Activated CD4-positive, alpha-beta T cell treated with anti-CD3 and anti-CD28 coated beads for 4 hours (primary cell): ENCODE measurements around the gene RPN2.

ENCODE experiments used
- DNase-seq, 2 donors: peaks; one replicate each; pipeline ENCODE4 v3.0.0-alpha.2; 2020

The RPN2 gene

DNA sequence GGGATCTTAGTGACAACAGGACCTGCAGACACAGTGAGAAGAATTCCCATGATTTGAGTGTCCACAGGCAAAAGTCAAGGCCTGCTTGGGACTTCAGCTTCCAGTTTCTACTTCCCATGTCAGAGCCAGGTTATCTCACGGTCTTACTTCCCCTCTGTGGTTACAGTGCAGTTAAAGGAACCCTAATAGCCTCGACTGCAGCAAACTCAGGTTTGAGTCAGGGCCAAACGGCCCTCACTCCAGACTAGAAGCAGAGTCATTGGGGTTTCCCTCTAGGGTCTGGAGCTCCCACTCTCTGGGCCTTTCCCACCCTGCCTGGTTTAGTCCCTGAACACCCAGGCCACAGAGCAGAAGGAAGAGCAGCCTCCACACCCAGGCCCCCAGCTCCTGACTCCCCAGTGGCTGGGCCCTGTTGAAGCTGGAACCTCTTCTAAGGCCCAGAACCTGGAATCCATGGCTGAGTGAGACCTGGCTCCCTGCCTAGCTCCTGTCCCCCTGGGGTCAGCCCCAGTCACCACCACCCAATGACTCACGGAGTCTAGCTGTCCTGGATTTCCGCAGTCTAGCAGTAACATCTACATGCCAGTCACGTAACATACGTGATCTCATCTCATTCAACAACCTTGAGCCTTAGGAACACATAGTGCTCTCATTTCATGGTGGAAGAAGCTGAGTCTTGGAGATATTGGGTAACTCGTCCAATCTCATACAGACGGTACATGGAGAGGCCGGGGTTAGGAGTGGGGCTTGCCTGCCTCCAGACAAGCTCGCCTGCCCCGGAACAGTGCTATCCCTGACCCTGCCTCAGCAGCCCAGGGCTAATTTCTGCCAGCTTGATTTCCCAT is 91.7 kb downstream of the RPN2 start:
- no peak for DNase-seq

DNA sequence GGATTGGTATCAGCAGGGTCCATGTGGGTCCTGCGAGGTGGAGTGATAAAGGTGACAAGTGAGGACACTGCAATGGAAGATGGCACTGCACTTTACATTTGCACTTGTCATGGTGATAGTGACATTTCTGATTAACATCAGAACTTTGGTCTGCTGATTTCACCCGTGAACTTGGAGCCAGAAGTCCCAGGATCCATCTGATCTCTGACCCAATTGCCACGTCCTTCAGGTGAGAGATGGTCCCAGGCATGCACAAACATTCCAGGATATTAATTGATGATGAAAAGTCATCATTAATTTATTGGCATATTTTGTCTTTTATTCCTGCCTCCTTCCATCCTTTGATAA is 92.3 kb downstream of the RPN2 start:
- no peak for DNase-seq

DNA sequence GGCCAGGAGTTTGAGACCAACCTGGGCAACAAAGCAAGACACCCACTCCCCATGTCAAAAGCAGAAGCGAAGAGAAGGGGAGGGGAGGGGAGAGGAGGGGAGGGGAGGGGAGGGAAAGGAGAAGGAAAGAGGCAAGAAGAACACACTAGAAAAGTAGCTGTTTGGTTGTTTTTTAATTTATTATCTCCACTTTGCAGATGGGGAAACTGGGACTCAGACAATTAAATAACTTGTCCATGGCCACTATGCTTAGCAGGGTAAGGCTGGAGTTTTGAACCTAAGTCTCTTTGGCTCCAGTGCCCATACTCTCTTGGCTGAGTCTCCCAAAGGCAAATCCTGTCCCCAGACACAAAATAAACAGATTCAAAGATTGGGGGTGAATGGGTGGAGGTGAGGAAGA is 94.9 kb downstream of the RPN2 start:
- DNase-seq, result no peak

DNA sequence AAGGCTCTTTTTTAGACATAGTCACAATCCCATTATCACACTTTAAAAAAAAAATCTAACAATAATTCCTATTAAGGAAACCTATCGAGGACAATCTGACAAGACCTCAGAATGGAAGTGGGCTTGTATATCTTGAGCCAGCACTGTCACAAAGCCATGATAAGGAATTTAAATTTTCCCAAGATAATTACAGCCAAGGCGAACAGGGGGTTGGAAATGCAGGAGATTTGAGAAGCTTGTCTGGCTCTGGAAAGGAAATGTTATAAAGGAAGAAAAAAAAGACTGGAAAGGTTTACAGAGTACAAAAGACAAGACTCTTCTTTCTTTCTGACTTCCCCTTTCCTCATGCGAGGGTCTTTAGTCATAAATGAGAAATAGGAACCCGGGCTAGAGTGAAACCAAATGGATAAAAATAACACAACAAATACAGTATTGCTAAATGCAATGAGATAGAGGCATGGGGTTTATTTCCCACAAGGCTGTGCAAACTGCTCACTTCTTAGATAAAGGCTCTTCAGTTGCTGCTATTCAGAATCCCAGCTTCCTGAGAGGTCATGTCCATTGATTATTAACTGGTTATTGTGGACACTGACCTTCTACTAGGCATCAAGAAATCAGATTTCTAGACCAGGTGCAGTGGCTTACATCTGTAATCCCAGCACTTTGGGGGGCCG is 95.9 kb downstream of the RPN2 start:
- DNase-seq, result no peak

DNA sequence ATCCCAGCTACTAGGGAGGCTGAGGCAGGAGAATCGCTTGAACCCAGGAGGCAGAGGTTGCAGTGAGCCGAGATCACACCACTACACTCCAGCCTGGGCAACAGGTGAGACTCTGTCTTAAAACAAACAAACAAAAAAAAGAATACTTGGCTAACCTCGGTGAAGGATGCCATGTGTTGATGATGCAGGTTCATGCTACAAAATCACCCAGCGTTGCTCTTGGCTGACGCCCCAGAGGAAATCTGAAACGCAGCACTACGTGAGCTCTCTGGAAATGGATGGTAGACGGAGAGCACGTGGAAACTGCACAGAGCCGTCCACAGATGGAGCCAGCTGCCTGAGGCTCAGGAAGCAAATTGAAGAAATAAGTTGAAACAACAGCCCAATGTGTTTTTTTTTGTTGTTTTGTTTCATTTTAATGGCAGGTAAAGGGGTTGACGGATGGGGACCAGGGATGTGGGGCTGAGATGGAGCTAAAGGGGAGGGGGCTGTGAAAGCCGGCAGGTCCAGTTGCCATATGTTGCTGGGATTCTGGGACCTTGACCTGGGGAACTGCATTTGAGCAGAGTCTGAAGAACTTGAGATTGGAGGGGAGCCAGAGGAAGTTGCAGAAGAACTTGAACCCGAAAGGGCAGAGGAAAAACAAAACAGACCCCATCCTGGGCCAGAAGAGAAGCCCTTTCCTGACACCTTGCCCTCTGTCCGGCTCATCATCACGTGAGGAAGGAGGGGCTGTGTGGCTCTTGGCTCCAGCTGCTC is 97.5 kb downstream of the RPN2 start:
- peak in 1 of 2 donors; percentile 4 for DNase-seq

- DNase-seq, result no peak
Measured at GRCh38 chr20:37277253-37277593, 98.1 kb downstream of the RPN2 start.

DNA sequence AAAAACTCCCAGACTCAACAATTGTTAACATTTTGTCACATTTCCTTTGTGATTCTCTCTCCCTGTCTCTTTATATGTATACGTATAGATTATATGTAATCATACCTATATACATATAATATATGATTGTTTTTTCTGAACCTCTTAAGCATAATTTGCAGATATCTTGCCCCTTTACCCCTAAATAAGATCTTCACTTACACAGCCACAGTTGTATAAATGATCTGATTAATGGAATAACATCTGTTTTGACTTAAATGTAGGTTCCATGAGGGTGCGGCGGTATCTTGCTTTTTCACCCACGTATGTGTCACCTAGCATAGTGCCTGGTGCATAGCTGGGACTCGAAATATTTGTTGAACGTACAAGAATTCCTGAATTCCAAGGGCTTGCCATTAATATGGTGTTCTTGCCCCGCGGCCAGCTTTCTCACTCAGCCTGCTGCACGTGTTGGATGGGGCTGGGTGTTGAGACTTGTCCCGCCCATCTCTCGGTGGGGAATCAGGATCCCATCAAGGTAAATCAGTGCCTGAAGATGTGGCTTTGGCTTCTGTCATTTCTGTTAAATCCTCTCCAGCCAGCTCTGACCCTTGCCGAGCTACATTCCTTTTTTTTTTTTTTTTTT is 99.9 kb downstream of the RPN2 start:
- DNase-seq, result no peak

- no peak for DNase-seq
Measured at GRCh38 chr20:37279820-37280219, 100.7 kb downstream of the RPN2 start.

- no peak for DNase-seq
Measured at GRCh38 chr20:37280403-37280802, 101.3 kb downstream of the RPN2 start.

DNA sequence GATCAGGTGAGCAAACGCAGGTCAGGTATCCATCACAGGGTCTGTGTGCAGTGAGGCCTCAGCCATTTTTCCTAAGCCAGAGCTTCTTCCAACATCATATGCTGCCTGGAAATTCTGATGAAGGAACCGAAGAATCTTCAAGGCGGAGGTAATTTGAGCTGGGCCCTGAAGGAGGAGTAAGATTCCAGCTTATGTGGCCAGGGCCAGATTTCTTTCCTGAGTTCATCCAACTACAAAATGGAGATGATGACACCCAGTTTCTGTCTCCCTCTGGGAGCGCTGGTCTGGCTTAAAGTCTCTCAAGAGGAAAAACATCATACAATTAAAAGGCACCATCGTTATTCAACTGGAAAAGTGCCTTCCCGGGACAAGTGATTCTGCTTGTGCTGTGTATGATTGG is 103.4 kb downstream of the RPN2 start:
- no peak for DNase-seq

GRCh38 chr20:37283530-37284195 is 104.5 kb downstream of the RPN2 start:
- no peak for DNase-seq

GRCh38 chr20:37284691-37285161 is 105.6 kb downstream of the RPN2 start:
- DNase-seq, result no peak

DNA sequence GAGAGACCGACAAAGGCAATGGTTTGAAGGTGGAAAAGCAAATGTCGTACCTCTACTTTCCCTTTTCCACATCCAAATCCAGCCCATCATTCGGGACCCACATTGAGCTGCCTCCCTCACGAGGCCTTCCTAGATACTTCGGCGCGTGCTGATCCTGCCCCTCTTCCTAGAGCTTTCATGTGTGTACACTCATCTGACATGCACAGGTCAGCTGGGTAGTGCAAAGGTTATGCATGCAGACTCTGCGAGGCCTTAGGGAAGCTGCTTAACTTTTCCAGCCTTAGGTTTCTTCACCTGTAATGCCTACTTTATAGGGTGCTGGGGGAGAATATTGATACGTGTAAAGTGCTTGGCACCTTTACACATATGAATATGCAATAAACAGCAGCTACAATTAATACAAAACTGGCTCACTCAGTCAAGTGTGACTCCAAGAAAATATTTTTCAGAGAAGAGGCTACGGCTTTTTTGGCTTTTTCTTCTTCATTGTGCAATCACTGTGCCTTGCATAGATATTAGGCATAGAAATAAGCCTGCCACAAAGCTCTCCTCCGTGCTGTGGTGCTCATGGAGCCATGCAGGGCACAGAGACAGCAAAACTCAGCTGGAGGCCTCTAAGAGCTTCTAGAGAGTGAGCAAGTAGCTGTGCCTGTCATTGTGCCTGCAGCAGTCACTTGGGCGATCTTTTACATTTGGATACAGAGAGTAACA is 106.7 kb downstream of the RPN2 start:
- DNase-seq, result no peak

DNA sequence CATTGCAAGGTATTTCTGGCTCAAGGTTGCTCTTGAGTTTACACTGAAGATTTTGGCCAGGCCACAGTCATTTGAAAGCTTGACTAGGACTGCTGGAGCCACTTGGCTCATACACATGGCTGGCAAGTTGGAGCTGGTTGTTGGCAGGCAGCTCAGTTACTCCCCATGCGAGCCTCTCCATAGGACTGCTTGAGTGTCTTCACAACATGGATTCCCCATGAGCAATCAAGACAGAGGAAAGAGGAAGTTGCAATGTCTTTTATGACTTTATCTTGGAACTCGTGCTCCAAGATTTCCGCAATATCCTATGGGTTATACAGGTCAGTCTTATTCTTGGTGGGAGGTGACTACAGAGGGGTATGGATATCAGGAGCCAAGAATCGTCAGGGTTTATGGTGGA is 109.0 kb downstream of the RPN2 start:
- DNase-seq, result no peak

DNA sequence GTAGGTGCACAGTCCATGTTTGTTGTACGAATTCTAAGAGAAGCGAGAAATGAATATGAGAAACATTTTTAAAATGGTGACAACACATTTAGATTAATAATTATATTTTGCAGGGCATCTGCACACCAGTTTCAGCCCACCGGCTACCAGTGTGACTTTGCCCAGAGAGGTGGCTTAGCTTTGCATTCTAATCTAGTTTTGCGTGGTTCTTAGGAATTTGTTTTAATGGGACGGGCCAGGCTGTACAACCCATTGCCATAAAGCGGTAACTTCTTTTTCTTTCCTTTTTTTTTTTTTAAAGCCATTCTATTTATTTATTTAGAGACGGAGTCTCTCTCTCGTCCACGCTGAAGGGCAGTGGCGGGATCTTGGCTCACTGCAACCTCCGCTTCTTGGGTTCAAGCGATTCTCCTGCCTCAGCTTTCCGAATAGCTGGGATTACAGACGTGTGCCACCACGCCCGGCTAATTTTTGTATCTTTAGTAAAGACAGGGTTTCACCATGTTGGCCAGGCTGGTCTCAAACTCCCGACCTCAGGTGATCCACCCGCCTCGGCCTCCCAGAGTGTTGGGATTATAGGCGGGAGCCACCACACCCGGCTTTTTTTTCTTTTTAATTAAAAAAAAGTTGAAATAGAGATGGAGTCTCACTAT is 111.2 kb downstream of the RPN2 start:
- DNase-seq, result no peak
